K562 (cell line): Measurements from ENCODE around the gene HSDL1. TPM values are rescaled to one million over a fixed set of nuclear protein-coding genes. Genes with fewer than 3 reads are reported as not detected.

Experiments
- ATAC-seq: fragments of 200-7000 bp; cut with Tn5 transposase; 3 replicates; pipeline ENCODE4 v1.9.1; 2020; ENCODE audit warnings: moderate library complexity
- BruUV-seq: library from RNA; stranded (reverse); fragments of 400-500 nt; replicated peaks from 2 replicates; lab custom pipeline; 2021; lab: Mats Ljungman, UMichigan
- CTCF ChIA-PET: fragments of 300-600 bp; formaldehyde crosslinking; extraction: SDS; loops from one replicate; lab custom pipeline; 2021; ENCODE audit warnings: low intra/inter-chr PET ratio; lab: Yijun Ruan, JAX
- POLR2A ChIA-PET: fragments of 300-600, 350-650 bp; sonication (Branson Sonifier 250); formaldehyde crosslinking; extraction: SDS; loops from one replicate; lab custom pipeline; 2021; ENCODE audit warnings: antibody characterized with exemption, inconsistent platforms; lab: Yijun Ruan, JAX
- DNase-seq, 4 experiments: peaks; one replicate each; pipeline versions ENCODE4 v3.0.0 to v3.0.0-alpha.2; 2011 to 2018; ENCODE audit warnings: low spot score in 3 of 4, mixed read lengths in 3 of 4; ENCODE audit errors: extremely low read depth in 1 of 4
- FAIRE-seq: peaks from 2 replicates; lab custom pipeline; 2011; peaks lifted over from hg19 to GRCh38; lab: Jason Lieb, UNC
- H2AFZ ChIP-seq: 2 replicates; pipeline ENCODE4 v1.6.0; 2011; ENCODE audit warnings: low read depth, low read length, control low read depth, inconsistent platforms
- H3K27ac ChIP-seq: fragments of 200-600 bp; 3 replicates; pipeline ENCODE4 v1.8.0; 2011; ENCODE audit warnings: low read depth, mild to moderate bottlenecking, control low read depth, inconsistent platforms, low read length, moderate library complexity, mixed read lengths; ENCODE audit errors: extremely low read depth
- H3K27me3 ChIP-seq, 2 experiments: fragments of 300-600 bp in 1 of 2; 2 replicates in 1 of 2; 3 replicates in 1 of 2; pipeline versions ENCODE4 v1.6.0 to v1.8.0; 2011; ENCODE audit warnings: inconsistent platforms in 2 of 2, low read length in 2 of 2, mild to moderate bottlenecking in 1 of 2, mixed read lengths in 1 of 2, moderate library complexity in 1 of 2; ENCODE audit not compliant: control insufficient read depth in 2 of 2, insufficient read depth in 2 of 2
- H3K36me3 ChIP-seq: fragments of 300-600 bp; 3 replicates; pipeline ENCODE4 v1.8.0; 2011; ENCODE audit warnings: mild to moderate bottlenecking, low read length, inconsistent platforms; ENCODE audit not compliant: control insufficient read depth, insufficient read depth
- H3K4me1 ChIP-seq, 2 experiments: fragments of 200-600 bp in 1 of 2; replicated peaks in 1 of 2; 2 replicates in 1 of 2; 3 replicates in 1 of 2; pipeline versions ENCODE4 v1.5.1 to v1.8.0; 2011; ENCODE audit warnings: inconsistent platforms in 2 of 2, low read length in 2 of 2, mild to moderate bottlenecking in 1 of 2, mixed read lengths in 1 of 2, moderate library complexity in 1 of 2; ENCODE audit not compliant: control insufficient read depth in 2 of 2, insufficient read depth in 2 of 2
- H3K4me2 ChIP-seq: 2 replicates; pipeline ENCODE4 v1.6.1; 2011; ENCODE audit warnings: low read length, control low read depth, inconsistent platforms, mixed read lengths; ENCODE audit not compliant: insufficient read depth
- H3K4me3 ChIP-seq: fragments of 200-600 bp; sonication (generic), shearing (Covaris generic); 2 replicates; pipeline ENCODE4 v1.5.1; 2016; ENCODE audit warnings: control low read depth, inconsistent platforms
- H3K79me2 ChIP-seq: fragments of 200-600 bp; 3 replicates; pipeline ENCODE4 v1.8.0; 2011; ENCODE audit warnings: low read length, inconsistent platforms; ENCODE audit not compliant: control insufficient read depth, insufficient read depth
- H3K9ac ChIP-seq, 2 experiments: 2 replicates each; pipeline versions ENCODE4 v1.6.0 to v1.6.1; 2011; ENCODE audit warnings: low read depth in 2 of 2, low read length in 2 of 2, control low read depth in 1 of 2, inconsistent platforms in 1 of 2, mild to moderate bottlenecking in 1 of 2, mixed read lengths in 1 of 2; ENCODE audit not compliant: insufficient read depth in 1 of 2
- H3K9me1 ChIP-seq: one replicate; pipeline ENCODE4 v1.6.0; 2011; ENCODE audit warnings: inconsistent platforms, mild to moderate bottlenecking, low read length, moderate library complexity; ENCODE audit not compliant: control insufficient read depth, insufficient read depth
- H3K9me3 ChIP-seq: replicated peaks from 2 replicates; pipeline ENCODE4 v1.5.1; 2011; ENCODE audit warnings: low read depth, low read length, inconsistent platforms; ENCODE audit not compliant: control insufficient read depth, insufficient read depth
- H4K20me1 ChIP-seq: replicated peaks from 2 replicates; pipeline ENCODE4 v1.6.1; 2011; ENCODE audit warnings: low read length, inconsistent platforms, mixed read lengths; ENCODE audit not compliant: control insufficient read depth, insufficient read depth
- AFF1 ChIP-seq, 2 experiments: fragments of 450-650 bp; IDR thresholded peaks; 2 replicates each; pipeline ENCODE4 v1.6.1; 2018; ENCODE audit warnings: mild to moderate bottlenecking in 2 of 2, low read depth in 1 of 2; ENCODE audit not compliant: partially characterized antibody in 2 of 2
- BRD4 ChIP-seq: fragments of 200-600 bp; sonication (generic); IDR thresholded peaks from 2 replicates; pipeline ENCODE4 v1.6.1; 2017; ENCODE audit warnings: inconsistent platforms
- DDX20 ChIP-seq: fragments of 450-650 bp; IDR thresholded peaks from 2 replicates; pipeline ENCODE4 v1.6.1; 2016; ENCODE audit warnings: missing genetic modification characterization, low read depth, mild to moderate bottlenecking, missing compliant biosample characterization, moderate library complexity
- GABPB2 ChIP-seq: fragments of 250-450 bp; sonication (Bioruptor Pico); conservative IDR thresholded peaks from 2 replicates; pipeline ENCODE4 v1.5.1; 2021; ENCODE audit warnings: mild to moderate bottlenecking
- KHSRP ChIP-seq: fragments of 450-650 bp; IDR thresholded peaks from 2 replicates; pipeline ENCODE4 v1.6.1; 2017
- LARP7 ChIP-seq: fragments of 450-650 bp; IDR thresholded peaks from 2 replicates; pipeline ENCODE4 v1.6.1; 2016
- MCM3 ChIP-seq: fragments of 450-650 bp; IDR thresholded peaks from 2 replicates; pipeline ENCODE4 v1.6.1; 2016
- MTA1 ChIP-seq: fragments of 450-650 bp; IDR thresholded peaks from 2 replicates; pipeline ENCODE4 v1.6.1; 2017; ENCODE audit warnings: borderline replicate concordance
- NCOA1 ChIP-seq: fragments of 450-650 bp; IDR thresholded peaks from 2 replicates; pipeline ENCODE4 v1.6.1; 2016; ENCODE audit warnings: low read depth
- NEUROD1 ChIP-seq: fragments of 150-350 bp; IDR thresholded peaks from 2 replicates; pipeline ENCODE4 v1.6.1; 2014; ENCODE audit warnings: borderline replicate concordance, low read length, low read depth; ENCODE audit not compliant: partially characterized antibody
- PTBP1 ChIP-seq: fragments of 200-400 bp; formaldehyde crosslinking; IDR thresholded peaks from 2 replicates; pipeline ENCODE4 v1.6.1; 2017; ENCODE audit warnings: low read depth, low read length
- RBM39 ChIP-seq: fragments of 200-400 bp; formaldehyde crosslinking; optimal IDR thresholded peaks from 2 replicates; pipeline ENCODE3; 2018; ENCODE audit warnings: low read depth, low read length
- RNF2 ChIP-seq: sonication (generic); IDR thresholded peaks from 2 replicates; pipeline ENCODE4 v1.6.1; 2016
- SNRNP70 ChIP-seq: fragments of 200-400 bp; formaldehyde crosslinking; optimal IDR thresholded peaks from 2 replicates; pipeline ENCODE3; 2017; ENCODE audit warnings: low read depth, low read length
- ZFP30 ChIP-seq: fragments of 250-450 bp; sonication (Bioruptor Pico); IDR thresholded peaks from 2 replicates; pipeline ENCODE4 v1.8.0; 2022; ENCODE audit warnings: moderate library complexity, mild to moderate bottlenecking, inconsistent platforms, borderline replicate concordance
- ZNF121 ChIP-seq: sonication (generic); formaldehyde crosslinking; conservative IDR thresholded peaks from 2 replicates; pipeline ENCODE4 v1.8.0; 2022; ENCODE audit warnings: missing genetic modification reagents
- ZNF133 ChIP-seq: fragments of 250-450 bp; sonication (Bioruptor Pico); IDR thresholded peaks from 2 replicates; pipeline ENCODE4 v1.4.0; 2020; ENCODE audit warnings: mild to moderate bottlenecking
- ZNF217 ChIP-seq: sonication (generic); formaldehyde crosslinking; IDR thresholded peaks from 2 replicates; pipeline ENCODE4 v1.8.0; 2022; ENCODE audit warnings: mild to moderate bottlenecking, missing genetic modification reagents
- ZNF232 ChIP-seq: sonication (generic); formaldehyde crosslinking; IDR thresholded peaks from 2 replicates; pipeline ENCODE4 v1.8.0; 2022; ENCODE audit warnings: mild to moderate bottlenecking, missing genetic modification reagents
- WGBS: fragments of 100-300 bp; shearing (Covaris generic); methylation state at CpG from one replicate; pipeline ENCODE4 v1.1.6; 2016; ENCODE audit warnings: low coverage, mixed read lengths; ENCODE audit not compliant: insufficient coverage; ENCODE audit errors: missing lambda C conversion rate; 5-methylcytosine and 5-hydroxymethylcytosine counted together
- in situ Hi-C: fragments of 300-500 bp; cut with MboI; formaldehyde crosslinking; loops from 4 replicates; pipeline ENCODE4 v1.15.0; 2018; ENCODE audit warnings: inconsistent platforms, mixed read lengths
- intact Hi-C: fragments of 100-400 bp; cut with micrococcal nuclease; formaldehyde crosslinking; loops from 2 replicates; pipeline ENCODE4 v1.14.2; 2022
- polyA plus RNA-seq, 8 experiments: library from polyadenylated mRNA; depleted of rRNA in 4 of 8; stranded (reverse) in 5 of 8; unstranded in 3 of 8; fragments of >200 nt; fragmentation: Nextera tagmentation in 2 of 8; fragmentation: Illumina TruSeq in 1 of 8; extraction: Ambion mirVana in 2 of 8; extraction: Trizol in 1 of 8; gene quantifications; 2 replicates each; pipeline versions ENCODE4 v1.2.1 to v1.2.3, GENCODE V29; 2011 to 2014; ENCODE audit warnings: inconsistent platforms in 1 of 8, missing spikeins in 1 of 8
- total RNA-seq, 7 experiments: library from RNA; depleted of rRNA in 6 of 7; stranded (reverse); fragments of >200 nt in 6 of 7; fragmentation: Illumina TruSeq in 2 of 7; extraction: Trizol in 2 of 7; gene quantifications; 2 replicates each; pipeline versions ENCODE4 v1.2.1 to v1.2.3, GENCODE V29; 2011 to 2021; ENCODE audit warnings: low replicate concordance in 1 of 7

Gene HSDL1
- total and polyA plus RNA-seq, 9 of the 15 experiments (the other 6 are each of a cell fraction or from before 2014, with no cell fraction given) = 14.8 to 41.2 (median 27.7) TPM

GRCh38 chr16:84136331-84137125 lies 8.4 kb downstream of the HSDL1 start:
- no peak for FAIRE-seq

More at GRCh38 chr16:84136331-84137125, 8.4 kb downstream of the HSDL1 start:
- H3K4me1 ChIP-seq = peaks cover 28 to 43% of the 10 kb centered on the region in 2 experiments
- DNase-seq (no peak), ATAC-seq (no peak)
- H3K27ac ChIP-seq = no peak overlapping the region
- H3K4me2 ChIP-seq = no peak overlapping the region
- H3K27me3 ChIP-seq = no peaks in the 10 kb centered on the region
- no peak overlapping the region for H2AFZ ChIP-seq
- H3K4me3 ChIP-seq = no peak overlapping the region
- TF ChIP-seq ZFP30 (CRISPR knock-in tag) (no peak), NCOA1 (no peak), BRD4 (no peak), GABPB2 (CRISPR knock-in tag) (no peak), MTA1 (no peak), PTBP1 (no peak), MCM3 (no peak), AFF1 (IDR thresholded peaks at IDR 0.05; ENCODE audit: low read depth in 1 of 2, partially characterized antibody in 2 of 2) (no peak), RNF2 (no peak), RBM39 (no peak), LARP7 (no peak), DDX20 (tag) (no peak), KHSRP (no peak), NEUROD1 (no peak), SNRNP70 (no peak), ZNF133 (CRISPR knock-in tag) (no peak), ZNF217 (CRISPR knock-in tag) (no peak), ZNF121 (CRISPR knock-in tag) (no peak), ZNF232 (CRISPR knock-in tag) (no peak)
- POLR2A ChIA-PET = interaction anchor here (9.6 kb wide), 1 partner anchor 17 kb away, joined by 145 read pairs; the partner anchor contains the start of gene MBTPS1
- H4K20me1 ChIP-seq = no peaks in the 10 kb centered on the region
- intact Hi-C loops = no loop called here
- peaks cover 52% of the 10 kb centered on the region for H3K79me2 ChIP-seq
- no peaks in the 10 kb centered on the region for H3K9me3 ChIP-seq
- H3K9me1 ChIP-seq = no peaks in the 10 kb centered on the region
- no TSS peak for BruUV-seq
- in situ Hi-C loops = no loop called here
- H3K36me3 ChIP-seq = peaks cover 3% of the 10 kb centered on the region; the same call in 1 of the 3 replicates
- peak overlapping the region in 1 of 2 experiments; percentile 32; a peak in 1 of 4 replicates for H3K9ac ChIP-seq
- CTCF ChIA-PET = no interaction called here
- WGBS = 88% methylated on average over 11 of the region's 11 CpGs
